ENCODE measurements around the gene PRKD1.

GRCh38 chr14:29717901-29718300, 209.7 kb downstream of the PRKD1 start:
- TF ChIP-seq POLR2AphosphoS5 (IDR thresholded peaks at IDR 0.05; ENCODE audit: insufficient read depth in 1 of 2, low read depth in 1 of 2) (no peak), CTCF (IDR thresholded peaks at IDR 0.05) (no peak), POLR2A (IDR thresholded peaks at IDR 0.05) (no peak)
